T-helper 17 cell (primary cell): Measurements from ENCODE around the gene TFG. TPM values are rescaled to one million over a fixed set of nuclear protein-coding genes. Genes with fewer than 3 reads are reported as not detected.

Source experiments
- ATAC-seq: fragments of 150-1000 bp; cut with Tn5 transposase; 2 replicates; pipeline ENCODE4 v1.10.0; 2021; ENCODE audit warnings: mild to moderate bottlenecking, moderate library complexity
- DNase-seq, 3 donors: peaks; one replicate each; pipeline versions ENCODE4 v3.0.0 to v3.0.0-alpha.2; 2020 to 2021
- H3K9me3 ChIP-seq: one replicate; pipeline ENCODE4 v1.7.0; 2013; ENCODE audit warnings: low read length, mild to moderate bottlenecking; ENCODE audit not compliant: control insufficient read depth, poor library complexity, severe bottlenecking
- H3K27ac Mint-ChIP-seq: one replicate; pipeline ENCODE4 v1.8.0; 2022; ENCODE audit warnings: mild to moderate bottlenecking, moderate library complexity, mixed read lengths
- H3K27me3 Mint-ChIP-seq: one replicate; pipeline ENCODE4 v1.8.0; 2022; ENCODE audit warnings: mixed read lengths
- H3K36me3 Mint-ChIP-seq: one replicate; pipeline ENCODE4 v1.8.0; 2022; ENCODE audit warnings: low read depth, mixed read lengths
- H3K4me1 Mint-ChIP-seq: one replicate; pipeline ENCODE4 v1.8.0; 2022; ENCODE audit warnings: mild to moderate bottlenecking, mixed read lengths
- H3K4me3 Mint-ChIP-seq: one replicate; pipeline ENCODE4 v1.8.0; 2022; ENCODE audit warnings: mild to moderate bottlenecking, moderate library complexity, mixed read lengths
- total RNA-seq, 4 donors: library from RNA in 2 of 4; stranded (reverse) in 2 of 4; gene quantifications; one replicate each; pipeline ENCODE4 v1.2.3 and lab custom pipeline; 2022 to 2026

TFG gene
- total RNA-seq, 2 donors from 2014 or later = 59.2 to 60.4 TPM

DNA sequence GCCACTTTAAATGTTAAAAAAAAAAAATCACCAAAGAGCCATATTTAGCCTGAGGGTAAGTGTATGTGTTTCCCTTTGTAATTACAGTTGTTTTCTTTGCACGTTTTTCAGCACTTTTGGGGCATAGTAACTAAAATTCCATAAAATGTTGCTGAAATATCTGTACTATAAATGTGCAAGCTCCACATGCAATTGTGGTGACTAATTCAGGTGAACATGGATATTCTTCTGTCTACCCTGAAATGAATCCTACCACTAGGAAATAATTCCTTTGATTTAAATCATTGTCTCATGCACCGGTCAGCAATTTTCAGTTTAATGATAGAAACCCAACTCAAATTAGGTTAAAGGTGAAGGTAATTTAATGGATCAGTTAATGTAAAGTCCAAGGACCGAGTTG lies 13.1 kb upstream of the TFG start:
- H3K27ac Mint-ChIP-seq = no peak overlapping the region
- no peaks in the 10 kb centered on the region for H3K4me1 Mint-ChIP-seq
- ATAC-seq = no peak
- peaks cover 72% of the 10 kb centered on the region for H3K27me3 Mint-ChIP-seq
- DNase-seq = no peak
- no peak overlapping the region for H3K4me3 Mint-ChIP-seq
- H3K36me3 Mint-ChIP-seq = peaks cover 2% of the 10 kb centered on the region
- no peaks in the 10 kb centered on the region for H3K9me3 ChIP-seq

DNA sequence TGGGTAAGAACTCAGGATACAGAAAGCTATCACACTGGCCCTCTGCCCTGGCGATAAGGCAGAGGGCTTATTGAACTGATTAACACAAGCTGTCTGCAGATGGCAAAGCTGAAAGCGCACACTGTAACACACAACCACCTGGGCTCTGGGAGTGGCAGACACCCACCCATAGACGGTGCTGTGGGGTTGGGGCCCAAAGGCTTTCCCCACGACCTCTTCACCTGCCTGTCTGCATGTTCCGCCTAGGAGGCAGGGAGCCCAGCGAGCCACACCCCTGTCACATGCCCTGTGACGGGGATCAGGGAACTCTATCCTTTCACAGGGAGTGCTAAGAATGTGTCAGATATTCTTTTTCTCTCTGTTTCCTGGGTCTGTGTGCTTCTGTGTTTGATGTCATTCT lies 12.1 kb upstream of the TFG start:
- H3K27me3 Mint-ChIP-seq = peaks cover 72% of the 10 kb centered on the region
- ATAC-seq = no peak
- H3K4me1 Mint-ChIP-seq = no peaks in the 10 kb centered on the region

DNA sequence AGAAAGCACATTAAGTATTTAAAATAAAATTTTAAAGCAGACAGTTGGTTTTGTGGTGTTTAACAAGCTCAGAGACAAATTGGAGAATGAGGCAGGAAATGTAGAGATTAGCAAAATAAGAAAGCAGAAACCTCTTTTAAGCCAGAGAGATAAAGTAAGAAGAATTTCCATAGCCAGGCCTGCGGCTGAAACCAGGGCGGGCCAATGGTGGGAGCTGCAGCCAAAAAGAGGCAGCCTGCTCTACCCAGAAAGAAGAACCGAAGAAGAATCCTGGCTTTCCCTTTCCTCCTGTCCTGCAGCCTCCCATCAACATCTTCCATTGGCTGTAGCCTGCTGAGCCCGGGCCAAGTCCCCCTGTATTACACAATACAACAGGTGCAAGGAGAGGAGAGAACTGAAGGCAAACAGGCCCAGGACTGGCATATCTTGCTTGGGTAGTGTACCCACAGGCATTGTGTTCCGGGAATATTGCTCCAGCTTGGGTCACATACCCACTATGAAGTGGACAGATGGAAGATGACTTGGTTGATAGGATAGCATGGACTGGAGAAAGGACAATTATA lies 11.5 kb upstream of the TFG start:
- no peaks in the 10 kb centered on the region for H3K9me3 ChIP-seq
- no peak for DNase-seq
- H3K36me3 Mint-ChIP-seq = peaks cover 2% of the 10 kb centered on the region
- H3K4me3 Mint-ChIP-seq = no peak overlapping the region
- peaks cover 73% of the 10 kb centered on the region for H3K27me3 Mint-ChIP-seq
- ATAC-seq = no peak
- H3K4me1 Mint-ChIP-seq = no peaks in the 10 kb centered on the region
- H3K27ac Mint-ChIP-seq = no peak overlapping the region

More for the DNA sequence above, 12.1 kb upstream of the TFG start:
- no peak overlapping the region for H3K27ac Mint-ChIP-seq
- no peaks in the 10 kb centered on the region for H3K9me3 ChIP-seq
- peak overlapping the region; percentile 31 for H3K4me3 Mint-ChIP-seq
- peaks cover 2% of the 10 kb centered on the region for H3K36me3 Mint-ChIP-seq
- DNase-seq = no peak

DNA sequence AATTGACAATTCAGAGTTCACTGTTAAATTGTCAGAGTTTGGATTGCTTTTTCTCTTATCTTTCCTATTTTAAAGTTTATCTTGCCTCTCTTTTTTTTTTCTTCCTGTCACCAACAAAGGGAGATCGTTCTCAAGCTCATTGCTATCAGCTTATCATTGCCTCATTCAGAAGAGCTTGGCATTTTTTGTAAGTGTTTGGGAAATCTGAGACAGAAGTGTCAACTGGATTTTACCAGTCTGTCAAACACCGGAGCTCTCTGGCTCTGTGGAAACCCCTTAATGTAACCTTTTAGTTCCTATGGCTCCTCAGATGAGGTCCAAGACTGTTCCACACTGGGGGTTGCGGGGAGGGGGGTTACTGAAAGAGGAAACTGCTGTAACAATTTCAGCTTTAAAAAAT lies 10.6 kb upstream of the TFG start:
- Mint-ChIP-seq H3K4me3 (no peak overlapping the region), H3K27me3 (peaks cover 74% of the 10 kb centered on the region), H3K4me1 (no peaks in the 10 kb centered on the region), H3K27ac (no peak overlapping the region), H3K36me3 (peaks cover 4% of the 10 kb centered on the region)
- ATAC-seq (no peak), DNase-seq (no peak)
- H3K9me3 ChIP-seq = no peaks in the 10 kb centered on the region

DNA sequence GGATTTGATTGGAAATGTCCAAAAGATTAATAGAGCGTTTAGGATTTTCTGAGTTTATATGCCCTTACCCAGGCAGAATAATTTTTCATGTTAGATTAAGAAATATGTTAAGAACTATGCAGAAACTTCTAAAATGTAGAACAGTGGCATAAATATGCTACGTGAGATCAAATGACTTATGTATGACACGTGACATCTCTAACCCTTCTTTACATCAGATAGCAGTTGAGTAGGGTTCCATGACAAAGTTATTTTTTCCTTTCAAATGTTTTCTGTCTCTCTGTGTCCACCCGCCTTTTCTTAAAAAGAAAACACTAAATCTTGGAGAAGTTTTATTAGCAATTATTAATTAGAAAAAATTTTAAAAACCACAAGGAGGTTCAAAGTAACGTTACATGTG lies 8.6 kb upstream of the TFG start:
- no peak for DNase-seq
- Mint-ChIP-seq H3K4me1 (no peaks in the 10 kb centered on the region), H3K4me3 (no peak overlapping the region), H3K36me3 (peaks cover 4% of the 10 kb centered on the region), H3K27ac (no peak overlapping the region), H3K27me3 (peaks cover 64% of the 10 kb centered on the region)
- ATAC-seq = no peak
- no peaks in the 10 kb centered on the region for H3K9me3 ChIP-seq

DNA sequence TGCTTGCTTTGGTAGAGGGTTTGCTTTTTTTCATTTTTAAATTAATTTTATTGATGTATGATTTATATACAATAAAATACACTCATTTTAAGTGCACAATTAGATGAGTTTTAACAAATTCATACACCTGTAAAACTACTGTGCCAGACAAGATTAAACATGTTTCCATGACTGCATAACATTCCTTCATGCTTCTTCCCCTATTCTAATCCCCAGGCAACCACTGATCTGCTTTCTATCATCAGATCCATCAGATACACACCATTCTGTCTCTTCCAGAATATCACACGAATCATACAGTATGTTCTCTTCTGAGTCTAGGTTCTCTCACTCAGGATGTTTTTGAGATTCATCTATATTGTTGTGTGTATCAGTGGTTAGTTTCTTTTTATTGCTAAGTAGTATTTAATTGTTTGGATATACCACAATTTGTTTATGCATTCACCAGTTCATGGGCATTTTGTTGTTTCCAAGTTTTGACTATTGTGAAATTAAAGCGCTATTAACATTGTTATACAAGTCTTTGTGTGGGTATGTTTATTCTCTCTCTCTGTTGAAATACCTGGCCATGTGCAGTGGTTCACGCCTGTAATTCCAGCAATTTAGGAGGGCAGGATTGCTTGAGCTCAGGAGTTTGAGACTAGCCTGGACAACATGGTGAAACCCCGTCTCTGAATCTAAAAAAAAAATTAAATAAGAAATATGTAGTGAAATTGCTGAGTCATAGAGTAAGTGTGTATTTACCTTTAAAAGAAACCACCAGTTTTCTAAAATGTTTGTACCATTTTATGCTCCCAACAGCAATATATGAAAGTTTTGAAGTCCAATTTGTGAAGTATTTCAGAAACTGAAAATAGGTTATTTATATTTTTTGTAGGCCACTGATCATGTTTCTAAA lies 7.0 kb upstream of the TFG start:
- H3K27ac Mint-ChIP-seq = no peak overlapping the region
- ATAC-seq (no peak), DNase-seq (no peak)
- H3K4me3 Mint-ChIP-seq = no peak overlapping the region
- no peaks in the 10 kb centered on the region for H3K9me3 ChIP-seq
- peaks cover 2% of the 10 kb centered on the region for H3K36me3 Mint-ChIP-seq
- peaks cover 49% of the 10 kb centered on the region for H3K27me3 Mint-ChIP-seq
- no peaks in the 10 kb centered on the region for H3K4me1 Mint-ChIP-seq

DNA sequence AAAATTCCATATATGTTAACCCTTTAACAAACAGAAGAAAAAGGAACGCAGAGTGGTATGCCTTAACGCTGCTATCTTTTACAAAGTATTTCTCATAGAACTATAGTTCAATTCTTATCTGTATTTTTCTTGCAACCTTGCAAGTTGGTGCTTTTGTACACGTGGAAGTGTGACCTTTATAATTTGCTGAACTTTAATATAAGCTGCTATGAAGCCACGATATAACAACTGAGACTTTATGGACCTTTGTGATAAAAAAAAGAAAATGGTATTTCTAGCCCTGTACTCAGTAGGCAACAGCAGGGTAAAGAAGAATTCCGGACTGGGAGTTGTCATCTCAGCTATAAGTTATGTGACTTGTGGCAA lies 6.3 kb upstream of the TFG start:
- ATAC-seq (no peak), DNase-seq (no peak)
- H3K27me3 Mint-ChIP-seq = peaks cover 43% of the 10 kb centered on the region
- H3K27ac Mint-ChIP-seq = no peak overlapping the region
- H3K36me3 Mint-ChIP-seq = peaks cover 2% of the 10 kb centered on the region
- no peaks in the 10 kb centered on the region for H3K9me3 ChIP-seq
- H3K4me1 Mint-ChIP-seq = no peaks in the 10 kb centered on the region
- no peak overlapping the region for H3K4me3 Mint-ChIP-seq

DNA sequence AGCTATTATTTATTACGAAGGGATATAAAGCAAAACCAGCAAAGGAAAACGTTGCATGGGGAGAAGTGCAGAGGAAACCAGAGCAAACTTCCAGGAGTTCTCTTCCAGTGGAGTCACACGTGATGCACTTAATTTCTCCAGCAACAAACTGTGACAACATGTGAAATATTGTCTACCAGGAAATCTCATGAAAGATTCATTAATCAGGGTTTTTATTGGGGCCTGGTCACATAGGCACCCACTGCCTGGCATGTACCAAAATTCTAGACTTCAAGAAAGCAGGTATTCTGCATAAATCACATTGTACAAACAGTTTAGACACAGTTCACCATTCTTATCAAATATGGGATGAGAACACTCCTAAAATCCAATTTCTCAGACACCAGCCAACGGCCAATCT lies 5.4 kb upstream of the TFG start:
- DNase-seq (no peak), ATAC-seq (no peak)
- H3K9me3 ChIP-seq = no peaks in the 10 kb centered on the region
- Mint-ChIP-seq H3K4me1 (peaks cover 4% of the 10 kb centered on the region), H3K4me3 (no peak overlapping the region), H3K27ac (no peak overlapping the region), H3K36me3 (peaks cover 2% of the 10 kb centered on the region), H3K27me3 (peaks cover 34% of the 10 kb centered on the region)

DNA sequence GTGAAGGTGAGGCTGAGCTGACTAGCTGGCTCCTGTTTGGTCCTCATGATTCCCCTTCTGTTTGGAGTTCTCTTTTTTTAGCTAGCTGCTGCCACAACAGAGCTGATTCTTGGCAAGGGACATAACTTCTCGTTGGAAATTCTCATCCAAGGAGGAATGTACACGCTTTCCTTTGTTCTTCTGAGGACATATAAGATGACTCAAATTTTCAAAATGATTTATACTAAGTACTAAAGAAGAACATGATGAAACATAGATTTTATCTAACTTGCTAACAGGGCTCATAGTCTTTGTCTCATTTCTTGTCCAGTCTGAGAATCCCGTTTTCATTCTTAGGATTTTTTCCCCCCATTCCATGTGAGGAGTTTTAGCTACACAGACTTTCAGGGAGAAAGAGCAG lies 2.9 kb upstream of the TFG start:
- no peak for DNase-seq
- no peaks in the 10 kb centered on the region for H3K9me3 ChIP-seq
- H3K36me3 Mint-ChIP-seq = peaks cover 2% of the 10 kb centered on the region
- H3K4me3 Mint-ChIP-seq = no peak overlapping the region
- H3K27me3 Mint-ChIP-seq = peaks cover 26% of the 10 kb centered on the region
- no peak overlapping the region for H3K27ac Mint-ChIP-seq
- ATAC-seq = no peak
- H3K4me1 Mint-ChIP-seq = peaks cover 12% of the 10 kb centered on the region

DNA sequence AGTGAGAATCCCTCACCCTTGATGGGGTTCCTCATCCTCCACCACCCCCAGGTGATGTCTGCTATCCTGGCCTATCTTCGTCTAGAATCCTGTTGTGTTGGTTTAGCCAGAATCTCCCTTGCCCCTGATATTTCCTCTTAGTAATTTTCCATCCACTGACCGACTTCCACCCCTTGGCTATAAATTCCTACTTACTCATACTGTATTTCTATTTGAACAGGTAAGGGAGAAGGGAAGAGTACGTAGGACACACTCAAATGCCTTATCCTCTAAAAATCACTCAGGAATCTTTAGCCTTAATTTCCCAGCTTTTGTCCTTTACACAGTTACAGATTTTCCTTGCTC lies 678 bp upstream of the TFG start:
- Mint-ChIP-seq H3K36me3 (no peaks in the 10 kb centered on the region), H3K27me3 (peaks cover 12% of the 10 kb centered on the region), H3K27ac (peak overlapping the region; percentile 94), H3K4me3 (peak overlapping the region; percentile 92), H3K4me1 (peaks cover 28% of the 10 kb centered on the region)
- no peaks in the 10 kb centered on the region for H3K9me3 ChIP-seq
- no peak for DNase-seq
- ATAC-seq = no peak

DNA sequence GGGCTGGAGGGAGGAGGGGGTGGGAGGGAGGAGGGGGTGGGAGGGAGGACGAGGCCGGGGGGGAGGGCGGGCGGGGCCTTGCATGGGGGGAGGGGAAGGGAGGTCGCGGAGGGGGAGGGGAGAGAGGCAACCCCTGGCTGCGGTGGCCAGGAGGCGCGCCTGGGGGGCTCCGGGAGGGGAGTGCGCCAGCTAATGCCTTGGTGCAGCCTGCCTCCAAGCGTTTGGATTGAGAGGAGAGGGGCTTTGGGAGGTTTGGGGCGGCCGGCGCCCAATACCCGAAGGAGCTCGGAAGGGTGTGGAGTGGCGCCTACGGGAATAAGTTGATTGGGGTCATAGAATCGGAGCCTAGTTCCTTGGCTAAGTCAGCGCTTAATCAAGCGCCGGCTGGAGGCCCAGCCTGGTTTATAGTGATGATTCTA lies 557 bp downstream of the TFG start:
- H3K4me1 Mint-ChIP-seq = peaks cover 29% of the 10 kb centered on the region
- ATAC-seq (peak; percentile 3), DNase-seq (peak in 2 of 3 donors; percentile 24 to 33)
- H3K9me3 ChIP-seq = no peaks in the 10 kb centered on the region
- H3K27me3 Mint-ChIP-seq = peaks cover 10% of the 10 kb centered on the region
- peak overlapping the region; percentile 94 for H3K27ac Mint-ChIP-seq
- peak overlapping the region; percentile 92 for H3K4me3 Mint-ChIP-seq
- no peaks in the 10 kb centered on the region for H3K36me3 Mint-ChIP-seq

DNA sequence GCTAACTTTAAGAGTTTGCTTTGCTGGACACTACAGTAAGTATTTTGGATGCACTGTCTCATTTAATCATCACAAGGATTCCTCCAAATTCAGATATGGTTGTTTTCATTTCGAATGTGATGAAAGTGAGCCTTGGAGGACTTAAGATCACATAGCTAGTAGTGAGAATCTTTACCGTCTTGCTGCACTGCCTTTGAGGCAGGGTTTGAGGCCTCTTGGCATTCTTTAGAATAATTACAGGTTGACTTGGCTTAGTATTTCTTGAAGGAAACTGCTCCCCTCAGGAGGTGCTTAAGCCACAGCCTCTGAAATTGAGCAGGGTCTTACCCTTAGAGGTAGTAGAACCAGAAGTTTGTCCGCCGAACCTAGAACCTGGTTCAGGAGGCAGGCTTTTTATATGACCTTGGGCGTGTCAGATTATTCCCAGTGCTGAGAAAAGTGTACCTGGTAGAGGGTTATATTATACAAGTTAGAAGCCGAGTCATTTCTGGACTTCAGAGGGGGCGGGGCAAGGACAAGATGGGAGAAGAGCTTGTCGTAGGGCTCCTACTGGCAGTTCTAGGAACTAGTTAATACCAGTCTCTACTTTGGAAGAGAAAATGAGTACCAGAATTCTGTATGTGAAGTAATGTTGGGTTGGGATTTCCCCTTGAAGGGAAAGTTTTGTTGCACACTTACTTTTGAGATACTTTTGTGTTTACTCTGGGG lies 1.1 kb downstream of the TFG start:
- H3K27ac Mint-ChIP-seq = peak overlapping the region; percentile 94
- H3K4me1 Mint-ChIP-seq = peaks cover 35% of the 10 kb centered on the region
- DNase-seq (peak; percentile 32 to 36 (median 35)), ATAC-seq (peak; percentile 56)
- H3K27me3 Mint-ChIP-seq = peaks cover 4% of the 10 kb centered on the region
- H3K9me3 ChIP-seq = no peaks in the 10 kb centered on the region
- H3K4me3 Mint-ChIP-seq = peak overlapping the region; percentile 92
- H3K36me3 Mint-ChIP-seq = no peaks in the 10 kb centered on the region

DNA sequence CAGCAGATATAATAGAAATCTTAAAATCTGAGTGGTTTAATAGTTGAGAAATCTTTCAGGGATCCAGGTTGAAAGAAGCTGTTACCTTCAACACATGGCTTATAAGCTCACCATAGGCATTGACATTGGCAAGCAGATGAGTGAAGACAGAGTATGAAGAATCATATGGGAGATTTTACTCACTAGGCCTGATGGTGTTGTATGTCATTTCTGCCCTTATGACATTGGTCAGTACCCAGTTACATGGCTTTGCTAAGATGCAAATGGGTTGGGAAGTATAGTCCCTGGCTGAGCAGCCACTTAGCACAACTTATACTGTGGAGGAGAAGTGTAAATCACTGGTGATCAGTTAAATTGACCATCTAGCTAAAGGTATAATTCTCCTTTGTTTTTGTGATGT lies 5.9 kb downstream of the TFG start:
- no peak for DNase-seq
- Mint-ChIP-seq H3K36me3 (peaks cover 7% of the 10 kb centered on the region), H3K4me1 (peaks cover 44% of the 10 kb centered on the region), H3K4me3 (no peak overlapping the region), H3K27me3 (no peaks in the 10 kb centered on the region), H3K27ac (no peak overlapping the region)
- ATAC-seq = no peak
- H3K9me3 ChIP-seq = no peaks in the 10 kb centered on the region
